ENCODE results near the gene RRM1. TPM values are rescaled to one million over a fixed set of nuclear protein-coding genes. Genes with fewer than 3 reads are reported as not detected.
A peak's percentile ranks its signal among the peaks of the same experiment; 100 is the strongest.
"Not testable (repeated sequence)": the region's sequence is repeated elsewhere in the genome, so short reads cannot be mapped to it uniquely, and the experiment has no call there.

Gene RRM1
- 100 to 1,000 TPM in 1 of 4 donors, 10 to 100 TPM in 3; 32.5 to 234 (median 59.5) TPM for total RNA-seq

GRCh38 chr11:4094348-4095291 lies at the start of gene RRM1:
RRM1 (plus strand) TSS chr11:4094799; CDS start chr11:4095013, 214 bp downstream.
- TF ChIP-seq CTCF (IDR thresholded peaks at IDR 0.05) (peak in 1 of 4 experiments; percentile 10), POLR2A (IDR thresholded peaks at IDR 0.05) (peak; percentile 56 to 68)
- Histone ChIP-seq H3K9me3 (no peaks in the 10 kb centered on the region), H3K27ac (peak within 1 kb of the TSS; percentile 93 to 94), H3K4me1 (no peaks in the 10 kb centered on the region), H3K27me3 (no peaks in the 10 kb centered on the region), H3K4me3 (peak within 1 kb of the TSS; percentile 51 to 81), H3K36me3 (no peaks in the 10 kb centered on the region)
- peak; percentile 95 to 96 for DNase-seq
- intact Hi-C loops (cut with DNase I; ENCODE audit: low total_unique reads) = no loop called here

GRCh38 chr11:4044976-4045646 lies 49.5 kb upstream of the RRM1 start:
- Histone ChIP-seq H3K36me3 (no peaks in the 10 kb centered on the region), H3K27ac (no peak overlapping the region), H3K27me3 (no peaks in the 10 kb centered on the region), H3K4me1 (no peaks in the 10 kb centered on the region), H3K9me3 (no peaks in the 10 kb centered on the region), H3K4me3 (no peak overlapping the region)
- TF ChIP-seq CTCF (IDR thresholded peaks at IDR 0.05) (no peak), POLR2A (IDR thresholded peaks at IDR 0.05) (no peak)
- DNase-seq = no peak
- intact Hi-C loops (cut with DNase I; ENCODE audit: low total_unique reads) = no loop called here

DNA sequence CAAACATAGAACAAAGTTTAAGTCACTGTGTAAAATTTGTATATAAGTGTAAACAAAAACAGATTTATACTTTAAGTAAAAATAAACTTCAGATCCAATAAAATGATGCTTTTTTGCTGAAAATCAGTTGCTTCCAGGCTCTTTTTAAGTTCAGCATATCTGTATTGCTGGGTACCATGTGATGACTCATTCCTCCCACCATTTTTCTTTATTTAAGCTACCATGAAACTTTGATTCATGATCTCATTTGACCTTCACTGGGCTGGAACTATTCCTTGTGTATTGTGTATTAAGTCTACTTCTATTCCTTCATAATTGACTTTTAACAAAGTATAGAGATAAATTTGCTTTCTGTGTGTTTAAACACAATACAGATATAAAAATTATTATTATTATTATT lies 46.3 kb upstream of the RRM1 start:
- H3K9me3 ChIP-seq = no peaks in the 10 kb centered on the region
- H3K27ac ChIP-seq = no peak overlapping the region
- H3K27me3 ChIP-seq = no peaks in the 10 kb centered on the region
- intact Hi-C loops (cut with DNase I; ENCODE audit: low total_unique reads) = no loop called here
- H3K4me3 ChIP-seq = no peak overlapping the region
- no peak for TF ChIP-seq POLR2A (IDR thresholded peaks at IDR 0.05)
- no peak for TF ChIP-seq CTCF (IDR thresholded peaks at IDR 0.05)
- H3K36me3 ChIP-seq = no peaks in the 10 kb centered on the region
- H3K4me1 ChIP-seq = no peaks in the 10 kb centered on the region
- DNase-seq = no peak

DNA sequence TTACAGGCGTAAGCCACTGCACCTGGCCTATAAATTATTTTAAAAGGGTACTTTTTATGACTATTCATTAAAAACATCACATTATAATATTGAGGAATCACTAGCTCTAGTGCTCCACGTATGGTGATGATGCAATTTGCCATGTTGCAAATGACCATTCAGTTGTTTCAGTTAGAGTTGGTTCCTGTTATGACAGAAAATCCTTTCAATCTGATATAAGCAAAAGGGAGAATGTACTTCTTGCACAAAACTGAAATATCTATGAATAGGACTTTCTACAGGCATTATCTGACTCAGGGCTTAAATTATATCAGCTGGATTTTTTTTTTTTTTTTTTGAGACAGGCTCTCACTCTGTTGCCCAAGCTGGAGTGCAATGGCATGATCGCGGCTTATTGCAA lies 45.6 kb upstream of the RRM1 start:
- TF ChIP-seq POLR2A (IDR thresholded peaks at IDR 0.05) (no peak), CTCF (IDR thresholded peaks at IDR 0.05) (no peak)
- H3K9me3 ChIP-seq = no peaks in the 10 kb centered on the region
- intact Hi-C loops (cut with DNase I; ENCODE audit: low total_unique reads) = no loop called here
- H3K36me3 ChIP-seq = no peaks in the 10 kb centered on the region
- no peak for DNase-seq
- no peaks in the 10 kb centered on the region for H3K4me1 ChIP-seq
- H3K27me3 ChIP-seq = no peaks in the 10 kb centered on the region
- no peak overlapping the region for H3K27ac ChIP-seq
- H3K4me3 ChIP-seq = no peak overlapping the region

- no peaks in the 10 kb centered on the region for H3K9me3 ChIP-seq
Measured at GRCh38 chr11:4050138-4050537, 44.5 kb upstream of the RRM1 start.

GRCh38 chr11:4053200-4053599 lies 41.4 kb upstream of the RRM1 start:
- H3K4me3 ChIP-seq; H3K27ac ChIP-seq; intact Hi-C loops (cut with DNase I; ENCODE audit: low total_unique reads); H3K4me1 ChIP-seq; H3K27me3 ChIP-seq; H3K36me3 ChIP-seq; H3K9me3 ChIP-seq; DNase-seq: not testable (repeated sequence)

More at GRCh38 chr11:4050138-4050537, 44.5 kb upstream of the RRM1 start:
- Histone ChIP-seq H3K36me3 (no peaks in the 10 kb centered on the region), H3K4me1 (no peaks in the 10 kb centered on the region), H3K4me3 (no peak overlapping the region), H3K27me3 (no peaks in the 10 kb centered on the region), H3K27ac (no peak overlapping the region)
- no peak for DNase-seq
- intact Hi-C loops (cut with DNase I; ENCODE audit: low total_unique reads) = no loop called here
- TF ChIP-seq POLR2A (IDR thresholded peaks at IDR 0.05) = no peak

Data from uterus (tissue), 4 donors.